PC-3 (cell line): Measurements from ENCODE around the gene ARL4D.

ENCODE experiments used
- EZH2 ChIP-seq: fragments of 300-600 bp; sonication (generic); IDR thresholded peaks from one replicate; pipeline ENCODE4 v1.6.1; 2017; ENCODE audit warnings: antibody characterized with exemption, mild to moderate bottlenecking, low read length; ENCODE audit not compliant: unreplicated experiment
- TF ChIP-seq, protein P1 (sequence below): fragments of 300-600 bp; sonication (generic); conservative IDR thresholded peaks from 2 replicates; pipeline ENCODE4 v1.5.1; 2017; ENCODE audit warnings: antibody characterized with exemption, low read depth, mild to moderate bottlenecking, low read length

GRCh38 chr17:43381204-43381603 is 17.6 kb upstream of the ARL4D start:
- TF ChIP-seq, protein P1, sequence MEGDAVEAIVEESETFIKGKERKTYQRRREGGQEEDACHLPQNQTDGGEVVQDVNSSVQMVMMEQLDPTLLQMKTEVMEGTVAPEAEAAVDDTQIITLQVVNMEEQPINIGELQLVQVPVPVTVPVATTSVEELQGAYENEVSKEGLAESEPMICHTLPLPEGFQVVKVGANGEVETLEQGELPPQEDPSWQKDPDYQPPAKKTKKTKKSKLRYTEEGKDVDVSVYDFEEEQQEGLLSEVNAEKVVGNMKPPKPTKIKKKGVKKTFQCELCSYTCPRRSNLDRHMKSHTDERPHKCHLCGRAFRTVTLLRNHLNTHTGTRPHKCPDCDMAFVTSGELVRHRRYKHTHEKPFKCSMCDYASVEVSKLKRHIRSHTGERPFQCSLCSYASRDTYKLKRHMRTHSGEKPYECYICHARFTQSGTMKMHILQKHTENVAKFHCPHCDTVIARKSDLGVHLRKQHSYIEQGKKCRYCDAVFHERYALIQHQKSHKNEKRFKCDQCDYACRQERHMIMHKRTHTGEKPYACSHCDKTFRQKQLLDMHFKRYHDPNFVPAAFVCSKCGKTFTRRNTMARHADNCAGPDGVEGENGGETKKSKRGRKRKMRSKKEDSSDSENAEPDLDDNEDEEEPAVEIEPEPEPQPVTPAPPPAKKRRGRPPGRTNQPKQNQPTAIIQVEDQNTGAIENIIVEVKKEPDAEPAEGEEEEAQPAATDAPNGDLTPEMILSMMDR, result no peak
- TF ChIP-seq EZH2, result no peak
